HepG2 (cell line): ENCODE results near the gene NTN3. TPM values are rescaled to one million over a fixed set of nuclear protein-coding genes. Genes with fewer than 3 reads are reported as not detected.

ENCODE experiments used
- AGO2 ChIP-seq: fragments of 200-400 bp; formaldehyde crosslinking; optimal IDR thresholded peaks from 2 replicates; pipeline ENCODE3; 2017; ENCODE audit warnings: mild to moderate bottlenecking, low read depth, low read length, moderate library complexity
- BRF2 ChIP-seq: sonication (generic); formaldehyde crosslinking; IDR thresholded peaks from 2 replicates; pipeline ENCODE4 v1.8.1; 2022; ENCODE audit warnings: mild to moderate bottlenecking, missing genetic modification reagents
- CREM ChIP-seq, 2 experiments: sonication (generic) in 1 of 2; formaldehyde crosslinking in 1 of 2; IDR thresholded peaks; 2 replicates each; pipeline versions ENCODE4 v1.4.0 to v1.6.1; 2016 to 2020; ENCODE audit warnings: antibody characterized with exemption in 1 of 2, mild to moderate bottlenecking in 1 of 2, missing genetic modification reagents in 1 of 2
- GABPA ChIP-seq, 2 experiments: IDR thresholded peaks; 2 replicates each; pipeline ENCODE4 v1.6.1; 2011 to 2016; ENCODE audit warnings: low read depth in 2 of 2, low read length in 1 of 2, missing biosample characterization in 1 of 2, missing genetic modification characterization in 1 of 2
- HOXD1 ChIP-seq: sonication (generic); formaldehyde crosslinking; IDR thresholded peaks from 2 replicates; pipeline ENCODE4 v1.5.0; 2020; ENCODE audit warnings: missing genetic modification reagents
- JUNB ChIP-seq: sonication (generic); formaldehyde crosslinking; IDR thresholded peaks from 2 replicates; pipeline ENCODE4 v1.8.0; 2022; ENCODE audit warnings: missing genetic modification reagents, mild to moderate bottlenecking, borderline replicate concordance
- MAFG ChIP-seq: sonication (generic); formaldehyde crosslinking; IDR thresholded peaks from 2 replicates; pipeline ENCODE4 v1.5.1; 2020; ENCODE audit warnings: mild to moderate bottlenecking, missing genetic modification reagents
- POGK ChIP-seq: sonication (generic); formaldehyde crosslinking; conservative IDR thresholded peaks from 2 replicates; pipeline ENCODE4 v1.8.0; 2022; ENCODE audit warnings: mild to moderate bottlenecking, moderate library complexity, missing genetic modification reagents
- PREB ChIP-seq: sonication (generic); formaldehyde crosslinking; IDR thresholded peaks from 2 replicates; pipeline ENCODE4 v1.4.0; 2020; ENCODE audit warnings: missing genetic modification reagents
- RARG ChIP-seq: sonication (generic); formaldehyde crosslinking; IDR thresholded peaks from 2 replicates; pipeline ENCODE4 v1.4.0; 2020; ENCODE audit warnings: low read depth, mild to moderate bottlenecking, missing genetic modification reagents
- RFX3 ChIP-seq: IDR thresholded peaks from 2 replicates; pipeline ENCODE4 v1.6.1; 2016; ENCODE audit warnings: missing biosample characterization, missing genetic modification reagents
- WIZ ChIP-seq: sonication (generic); formaldehyde crosslinking; IDR thresholded peaks from 2 replicates; pipeline ENCODE4 v1.5.1; 2020; ENCODE audit warnings: mild to moderate bottlenecking, missing genetic modification reagents
- ZNF30 ChIP-seq: sonication (generic); formaldehyde crosslinking; IDR thresholded peaks from 2 replicates; pipeline ENCODE4 v1.5.0; 2020; ENCODE audit warnings: mild to moderate bottlenecking, missing genetic modification reagents
- ZNF407 ChIP-seq: sonication (generic); formaldehyde crosslinking; IDR thresholded peaks from one replicate; pipeline ENCODE4 v1.5.1; 2020; ENCODE audit warnings: mild to moderate bottlenecking, missing genetic modification reagents; ENCODE audit errors: not compliant biosample characterization
- ZNF546 ChIP-seq: sonication (generic); formaldehyde crosslinking; conservative IDR thresholded peaks from 2 replicates; pipeline ENCODE4 v1.8.1; 2023; ENCODE audit warnings: mild to moderate bottlenecking, missing genetic modification reagents
- ZNF670 ChIP-seq: sonication (generic); formaldehyde crosslinking; IDR thresholded peaks from 2 replicates; pipeline ENCODE4 v1.8.0; 2022; ENCODE audit warnings: mild to moderate bottlenecking, missing genetic modification reagents, borderline replicate concordance
- ZNF724P ChIP-seq: sonication (generic); formaldehyde crosslinking; IDR thresholded peaks from 2 replicates; pipeline ENCODE4 v1.8.0; 2022; ENCODE audit warnings: missing genetic modification reagents, borderline replicate concordance
- ZNF75D ChIP-seq: sonication (generic); formaldehyde crosslinking; IDR thresholded peaks from 2 replicates; pipeline ENCODE4 v1.8.1; 2023; ENCODE audit warnings: missing genetic modification reagents, mild to moderate bottlenecking, borderline replicate concordance
- polyA plus RNA-seq, 8 experiments: library from polyadenylated mRNA; depleted of rRNA in 3 of 8; stranded (reverse) in 7 of 8; unstranded in 1 of 8; fragments of >200 nt; fragmentation: Illumina TruSeq in 4 of 8; extraction: Trizol in 4 of 8; gene quantifications; 2 replicates each; pipeline versions ENCODE4 v1.2.1 to v1.2.3, GENCODE V29; 2011 to 2016; ENCODE audit warnings: low read depth in 4 of 8, missing spikeins in 1 of 8, mixed read lengths in 1 of 8; ENCODE audit not compliant: insufficient read depth in 1 of 8
- total RNA-seq, 5 experiments: library from RNA; depleted of rRNA; stranded (reverse); fragments of >200 nt; fragmentation: Illumina TruSeq; extraction: Trizol; gene quantifications; 2 replicates each; pipeline ENCODE4 v1.2.3, GENCODE V29; 2016; ENCODE audit warnings: low read depth in 1 of 5

Gene NTN3
- total and polyA plus RNA-seq, 2 of the 13 experiments (the other 11 are each of a cell fraction or from before 2014, with no cell fraction given), result 0.09 to 0.20 TPM

- no peak for TF ChIP-seq RARG
- TF ChIP-seq GABPA (IDR thresholded peaks at IDR 0.05; ENCODE audit: low read depth, low read length), result no peak
- no peak for TF ChIP-seq GABPA (CRISPR knock-in tag; IDR thresholded peaks at IDR 0.05; ENCODE audit: low read depth)
- TF ChIP-seq ZNF546 (CRISPR knock-in tag), result no peak
- no peak for TF ChIP-seq ZNF75D (CRISPR knock-in tag)
- no peak for TF ChIP-seq BRF2
- no peak for TF ChIP-seq RFX3 (CRISPR knock-in tag)
- no peak for TF ChIP-seq POGK (CRISPR knock-in tag)
- TF ChIP-seq ZNF30 (CRISPR knock-in tag), result no peak
- TF ChIP-seq AGO2, result peak; percentile 41
- no peak for TF ChIP-seq HOXD1 (CRISPR knock-in tag)
- no peak for TF ChIP-seq ZNF670 (CRISPR knock-in tag)
- no peak for TF ChIP-seq MAFG (CRISPR knock-in tag)
- TF ChIP-seq PREB, result no peak
- no peak for TF ChIP-seq CREM (IDR thresholded peaks at IDR 0.05)
- TF ChIP-seq CREM (CRISPR knock-in tag; IDR thresholded peaks at IDR 0.05), result no peak
- TF ChIP-seq WIZ (CRISPR knock-in tag), result no peak
- TF ChIP-seq JUNB (CRISPR knock-in tag), result no peak
- TF ChIP-seq ZNF407, result no peak
- TF ChIP-seq ZNF724P (CRISPR knock-in tag), result no peak
Measured at GRCh38 chr16:2472488-2472864, 1.4 kb downstream of the NTN3 start (continued).
